ENCODE data around the gene PCDHGB2. TPM values are rescaled to one million over a fixed set of nuclear protein-coding genes. Genes with fewer than 3 reads are reported as not detected.

PCDHGB2 gene
- total and polyA plus RNA-seq, 2 of the 8 experiments (the other 6 are each of a cell fraction or from before 2014, with no cell fraction given), result 1.9 to 2.9 TPM

DNA sequence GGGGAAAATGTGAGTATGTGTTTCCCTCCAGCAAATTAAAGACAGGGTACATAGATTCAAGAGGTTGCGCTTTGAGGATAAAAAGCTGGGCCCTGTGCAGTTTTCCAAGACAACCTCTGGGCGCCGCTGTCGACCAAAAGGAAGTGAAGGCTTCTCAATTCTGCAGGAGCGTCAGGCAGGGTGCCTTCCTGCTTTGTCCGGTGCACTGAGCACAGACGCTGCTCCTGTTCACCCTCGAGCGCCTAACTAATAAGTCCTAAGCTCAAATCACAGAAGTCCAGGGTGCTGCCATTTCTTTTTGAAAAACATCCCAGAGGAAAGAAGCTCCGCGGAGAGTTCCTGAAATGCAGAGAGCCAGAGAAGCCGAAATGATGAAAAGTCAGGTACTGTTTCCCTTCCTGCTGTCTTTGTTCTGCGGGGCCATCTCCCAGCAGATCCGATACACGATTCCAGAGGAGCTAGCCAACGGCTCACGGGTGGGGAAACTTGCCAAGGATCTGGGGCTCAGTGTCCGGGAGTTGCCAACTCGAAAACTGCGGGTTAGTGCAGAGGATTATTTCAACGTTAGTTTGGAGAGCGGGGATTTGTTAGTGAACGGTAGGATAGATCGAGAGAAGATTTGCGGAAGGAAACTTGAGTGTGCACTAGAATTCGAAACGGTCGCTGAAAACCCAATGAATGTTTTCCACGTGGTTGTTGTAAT is 9.7 kb upstream of the PCDHGB2 start, which contains the start of gene PCDHGB1:
TSS of gene PCDHGB1 (plus strand) at position 183 of the 703 bp plus-strand sequence. CDS start at position 345, 162 bp downstream.
- ChIA-PET POLR2A (ENCODE audit: partially characterized antibody) (interaction anchor here (1.0 to 2.1 kb wide), 7 partner anchors 11 to 214 kb away, joined by 3 to 7 read pairs (median 3); partner anchors contain the start of genes PCDHB15, PCDHGA2 and TAF7), CTCF (ENCODE audit: partially characterized antibody) (interaction anchor here (0.6 to 5.5 kb wide), 60 partner anchors 7 to 603 kb away, joined by 3 to 29 read pairs (median 4); partner anchors contain the start of genes PCDHB10, PCDHB12, PCDHB14 and PCDHB15)
- no peaks in the 10 kb centered on the region for H3K23me2 ChIP-seq (ENCODE audit: low read depth, low read length)
- no peak within 1 kb of the TSS for H2BK5ac ChIP-seq (ENCODE audit: low read depth, low read length)
- H3K23ac ChIP-seq (ENCODE audit: insufficient read length), result no peak within 1 kb of the TSS
- no peak within 1 kb of the TSS for H3K4ac ChIP-seq (replicated peaks; ENCODE audit: insufficient read length, low read depth, low read length)
- WGBS, 2 experiments (ENCODE audit: extremely low coverage in 1 of 2, insufficient coverage in 1 of 2, insufficient read length in 1 of 2, insufficient replicate concordance in 2 of 2, low coverage in 1 of 2, low lambda C conversion rate in 2 of 2, missing lambda C conversion rate in 1 of 2), result 65 to 100% methylated on average over 5 to 29 of the region's 29 CpGs
- H3K14ac ChIP-seq (ENCODE audit: insufficient read length), result no peak within 1 kb of the TSS
- no peak within 1 kb of the TSS for H4K5ac ChIP-seq (ENCODE audit: insufficient read length, low read depth, low read length)
- no peak within 1 kb of the TSS for H2AK5ac ChIP-seq (ENCODE audit: low read depth, low read length)
- no peak within 1 kb of the TSS for H2BK120ac ChIP-seq (replicated peaks; ENCODE audit: low read depth, low read length)
- H3K27me3 ChIP-seq (replicated peaks in 1 of 4; ENCODE audit: control insufficient read depth in 3 of 4, extremely low read depth in 1 of 4, insufficient read depth in 3 of 4, low read length in 3 of 4), result no peaks in the 10 kb centered on the region
- no peak within 1 kb of the TSS for H2BK20ac ChIP-seq (ENCODE audit: low read length)
- DNase-seq (ENCODE audit: low read depth in 1 of 2, low spot score in 2 of 2) (peak in 1 of 2 experiments; percentile 83), FAIRE-seq (peak; percentile 93)
- H3K4me3 ChIP-seq (ENCODE audit: extremely low read depth in 1 of 4, insufficient read depth in 2 of 4, low read depth in 3 of 4, low read length in 4 of 4), result peak within 1 kb of the TSS; percentile 17 to 53 (median 31); a peak in 7 of 8 replicates
- peaks cover 0 to 10% (median 3%) of the 10 kb centered on the region in 4 experiments; a peak in 4 of 8 replicates for H3K36me3 ChIP-seq (ENCODE audit: control insufficient read depth in 2 of 4, insufficient read depth in 4 of 4, low read length in 3 of 4)
- H3K18ac ChIP-seq (ENCODE audit: extremely low read depth, low read length), result no peak within 1 kb of the TSS
- H2BK15ac ChIP-seq (ENCODE audit: low read length), result no peak within 1 kb of the TSS
- H2BK12ac ChIP-seq (ENCODE audit: low read depth, low read length), result no peak within 1 kb of the TSS
- H3K79me2 ChIP-seq (ENCODE audit: control insufficient read depth in 1 of 2, insufficient read depth in 2 of 2, low read length in 2 of 2), result no peaks in the 10 kb centered on the region
- peaks cover 25 to 31% of the 10 kb centered on the region in 2 experiments for H3K9me3 ChIP-seq (ENCODE audit: insufficient read depth in 2 of 2, low read depth in 1 of 2, low read length in 1 of 2)
- H2AFZ ChIP-seq (ENCODE audit: low read length), result peak within 1 kb of the TSS; percentile 97
- no peaks in the 10 kb centered on the region for H3K79me1 ChIP-seq (ENCODE audit: low read depth, low read length)
- H4K8ac ChIP-seq (ENCODE audit: extremely low read depth, insufficient read depth, low read length), result no peak within 1 kb of the TSS
- H3K56ac ChIP-seq (replicated peaks; ENCODE audit: insufficient read length, low read depth, low read length), result no peak within 1 kb of the TSS
- H3K4me1 ChIP-seq (replicated peaks in 1 of 4; ENCODE audit: control insufficient read depth in 3 of 4, insufficient read depth in 4 of 4, low read length in 3 of 4), result peaks cover 0 to 5% (median under 1%) of the 10 kb centered on the region in 4 experiments; a peak in 1 of 7 replicates
- H3K27ac ChIP-seq (ENCODE audit: low read depth, low read length), result no peak within 1 kb of the TSS
- H4K91ac ChIP-seq (replicated peaks; ENCODE audit: insufficient read length, low read length), result no peak within 1 kb of the TSS
- H4K20me1 ChIP-seq (replicated peaks in 1 of 2; ENCODE audit: control insufficient read depth in 1 of 2, insufficient read depth in 2 of 2, low read length in 2 of 2), result no peaks in the 10 kb centered on the region
- peak within 1 kb of the TSS in 2 of 4 experiments; percentile 13; a peak in 3 of 7 replicates for H3K9ac ChIP-seq (replicated peaks in 1 of 4; ENCODE audit: extremely low read depth in 1 of 4, low read depth in 3 of 4, low read length in 3 of 4)
- H3K4me2 ChIP-seq (ENCODE audit: insufficient read depth in 1 of 2, low read depth in 2 of 2, low read length in 2 of 2), result peak within 1 kb of the TSS; percentile 6 to 51; a peak in 2 of 4 replicates
- TF ChIP-seq TBP (IDR thresholded peaks at IDR 0.05; ENCODE audit: low read depth, low read length) (no peak; the same call in 1 of the 2 replicates), RFX5 (IDR thresholded peaks at IDR 0.05; ENCODE audit: borderline replicate concordance, low read depth, low read length) (no peak), TEAD4 (IDR thresholded peaks at IDR 0.05; ENCODE audit: low read depth, low read length) (no peak), RXRA (IDR thresholded peaks at IDR 0.05; ENCODE audit: insufficient read depth, low read depth, low read length) (no peak), PHF8 (conservative IDR thresholded peaks at IDR 0.05; ENCODE audit: low read depth, low read length) (0 out of 2 replicates have a peak, but pooled peaks have one; percentile 30), RBBP5 (IDR thresholded peaks at IDR 0.05; ENCODE audit: borderline replicate concordance, low read depth, low read length) (no peak), BRCA1 (IDR thresholded peaks at IDR 0.05; ENCODE audit: low read depth, low read length) (no peak), SIRT6 (IDR thresholded peaks at IDR 0.05; ENCODE audit: low read length) (no peak), GABPA (IDR thresholded peaks at IDR 0.05; ENCODE audit: borderline replicate concordance, insufficient read depth, low read length) (no peak)
- TF ChIP-seq, protein P1, sequence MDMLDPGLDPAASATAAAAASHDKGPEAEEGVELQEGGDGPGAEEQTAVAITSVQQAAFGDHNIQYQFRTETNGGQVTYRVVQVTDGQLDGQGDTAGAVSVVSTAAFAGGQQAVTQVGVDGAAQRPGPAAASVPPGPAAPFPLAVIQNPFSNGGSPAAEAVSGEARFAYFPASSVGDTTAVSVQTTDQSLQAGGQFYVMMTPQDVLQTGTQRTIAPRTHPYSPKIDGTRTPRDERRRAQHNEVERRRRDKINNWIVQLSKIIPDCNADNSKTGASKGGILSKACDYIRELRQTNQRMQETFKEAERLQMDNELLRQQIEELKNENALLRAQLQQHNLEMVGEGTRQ (IDR thresholded peaks at IDR 0.05; ENCODE audit: low read length), result no peak

Measured in H1 (cell line).